Measurements from ENCODE around the gene MTMR12. TPM values are rescaled to one million over a fixed set of nuclear protein-coding genes. Genes with fewer than 3 reads are reported as not detected.

Gene MTMR12, protein sequence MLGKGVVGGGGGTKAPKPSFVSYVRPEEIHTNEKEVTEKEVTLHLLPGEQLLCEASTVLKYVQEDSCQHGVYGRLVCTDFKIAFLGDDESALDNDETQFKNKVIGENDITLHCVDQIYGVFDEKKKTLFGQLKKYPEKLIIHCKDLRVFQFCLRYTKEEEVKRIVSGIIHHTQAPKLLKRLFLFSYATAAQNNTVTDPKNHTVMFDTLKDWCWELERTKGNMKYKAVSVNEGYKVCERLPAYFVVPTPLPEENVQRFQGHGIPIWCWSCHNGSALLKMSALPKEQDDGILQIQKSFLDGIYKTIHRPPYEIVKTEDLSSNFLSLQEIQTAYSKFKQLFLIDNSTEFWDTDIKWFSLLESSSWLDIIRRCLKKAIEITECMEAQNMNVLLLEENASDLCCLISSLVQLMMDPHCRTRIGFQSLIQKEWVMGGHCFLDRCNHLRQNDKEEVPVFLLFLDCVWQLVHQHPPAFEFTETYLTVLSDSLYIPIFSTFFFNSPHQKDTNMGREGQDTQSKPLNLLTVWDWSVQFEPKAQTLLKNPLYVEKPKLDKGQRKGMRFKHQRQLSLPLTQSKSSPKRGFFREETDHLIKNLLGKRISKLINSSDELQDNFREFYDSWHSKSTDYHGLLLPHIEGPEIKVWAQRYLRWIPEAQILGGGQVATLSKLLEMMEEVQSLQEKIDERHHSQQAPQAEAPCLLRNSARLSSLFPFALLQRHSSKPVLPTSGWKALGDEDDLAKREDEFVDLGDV
- 14.2 to 21.8 TPM (median 18.5 TPM) in 5 replicates for total RNA-seq (2022; extraction: Qiagen RNA extraction)

GRCh38 chr5:32312595-32313332 is at the start of gene MTMR12:
Gene MTMR12 (minus strand): TSS chr5:32312939. CDS start chr5:32312838, 101 bp downstream.

Other genes starting within 250 kb of the MTMR12 start
- 59.7 to 90.6 TPM (median 75.5 TPM) in 5 replicates for gene GOLPH3, start 138.6 kb downstream of the MTMR12 start, total RNA-seq (2022; extraction: Qiagen RNA extraction)
- 53.3 to 84.9 TPM (median 56.5 TPM) in 5 replicates for gene ZFR, start 131.8 kb upstream of the MTMR12 start, total RNA-seq (2022; extraction: Qiagen RNA extraction)

Data from A549 treated with Hydrocortisone at 1 μM for 4 hours (cell line).